HG02852 (cell line): ENCODE results near the gene RAI14.
"Not testable (repeated sequence)": the region's sequence is repeated elsewhere in the genome, so short reads cannot be mapped to it uniquely, and the experiment has no call there.

Experiments used
- ATAC-seq: cut with Tn5 transposase; IDR thresholded peaks from one replicate; pipeline ENCODE4 v1.9.1; 2021; ENCODE audit warnings: mild to moderate bottlenecking, moderate library complexity; ENCODE audit not compliant: unreplicated experiment

RAI14 gene

DNA sequence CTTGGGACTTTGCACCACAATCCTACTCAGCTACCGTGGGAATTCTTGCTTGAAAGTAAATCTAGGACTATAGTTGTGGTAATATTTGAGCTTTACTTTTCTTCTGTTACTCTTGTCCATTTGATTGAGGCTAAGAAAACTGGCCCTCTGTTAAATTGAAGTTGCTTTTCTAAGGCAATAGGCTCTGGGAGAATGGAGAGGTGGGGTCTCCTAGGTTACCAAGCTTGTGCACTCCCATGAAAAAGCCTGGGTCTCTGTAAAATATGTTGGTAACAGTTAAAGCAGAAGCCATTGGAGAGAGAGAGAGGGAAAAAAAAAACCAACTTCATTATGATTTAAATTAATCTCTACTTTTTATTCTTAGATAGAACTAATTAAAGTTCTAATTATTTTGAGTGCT, 68.6 kb downstream of the RAI14 start:
- ATAC-seq: no peak

DNA sequence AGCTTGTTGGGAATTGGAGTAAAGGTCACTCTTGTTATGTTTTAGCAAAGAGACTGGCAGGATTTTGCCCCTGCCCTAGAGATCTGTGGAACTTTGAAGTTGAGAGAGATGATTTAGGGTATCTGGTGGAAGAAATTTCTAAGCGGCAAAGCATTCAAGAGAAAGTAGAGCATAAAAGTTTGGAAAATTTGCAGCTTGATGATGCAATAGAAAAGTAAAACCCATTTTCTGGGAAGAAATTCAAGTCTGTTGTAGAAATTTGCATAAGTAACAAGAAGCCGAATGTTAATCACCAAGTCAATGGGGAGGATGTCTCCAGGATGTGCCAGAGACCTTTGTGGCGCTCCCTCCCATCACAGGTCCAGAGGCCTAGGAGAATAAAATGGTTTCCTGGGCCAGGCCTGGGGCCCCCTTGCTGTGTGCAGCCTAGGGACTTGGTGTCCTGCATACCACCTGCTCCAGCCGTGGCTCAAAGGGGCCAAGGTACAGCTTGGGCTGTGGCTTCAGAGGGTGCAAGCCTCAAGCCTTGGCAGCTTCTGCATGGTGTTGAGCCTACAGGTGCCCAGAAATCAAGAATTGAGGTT, 71.1 kb downstream of the RAI14 start:
- ATAC-seq: not testable (repeated sequence)

DNA sequence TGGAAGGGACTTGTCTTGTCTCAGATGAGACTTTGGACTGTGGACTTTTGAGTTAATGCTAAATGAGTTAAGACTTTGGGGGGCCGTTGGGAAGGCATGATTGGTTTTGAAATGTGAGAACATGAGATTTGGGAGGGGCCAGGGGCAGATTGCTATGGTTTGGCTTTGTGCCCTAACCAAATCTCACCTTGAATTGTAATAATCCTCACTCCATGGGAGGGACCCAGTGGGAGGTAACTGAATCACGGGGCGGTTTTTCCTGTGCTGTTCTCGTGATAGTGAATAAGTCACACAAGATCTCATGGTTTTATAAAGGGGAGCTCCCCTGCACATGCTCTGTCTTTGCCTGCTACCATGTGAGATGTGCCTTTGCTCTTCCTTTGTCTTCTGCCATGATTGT, 72.1 kb downstream of the RAI14 start:
- no peak for ATAC-seq

DNA sequence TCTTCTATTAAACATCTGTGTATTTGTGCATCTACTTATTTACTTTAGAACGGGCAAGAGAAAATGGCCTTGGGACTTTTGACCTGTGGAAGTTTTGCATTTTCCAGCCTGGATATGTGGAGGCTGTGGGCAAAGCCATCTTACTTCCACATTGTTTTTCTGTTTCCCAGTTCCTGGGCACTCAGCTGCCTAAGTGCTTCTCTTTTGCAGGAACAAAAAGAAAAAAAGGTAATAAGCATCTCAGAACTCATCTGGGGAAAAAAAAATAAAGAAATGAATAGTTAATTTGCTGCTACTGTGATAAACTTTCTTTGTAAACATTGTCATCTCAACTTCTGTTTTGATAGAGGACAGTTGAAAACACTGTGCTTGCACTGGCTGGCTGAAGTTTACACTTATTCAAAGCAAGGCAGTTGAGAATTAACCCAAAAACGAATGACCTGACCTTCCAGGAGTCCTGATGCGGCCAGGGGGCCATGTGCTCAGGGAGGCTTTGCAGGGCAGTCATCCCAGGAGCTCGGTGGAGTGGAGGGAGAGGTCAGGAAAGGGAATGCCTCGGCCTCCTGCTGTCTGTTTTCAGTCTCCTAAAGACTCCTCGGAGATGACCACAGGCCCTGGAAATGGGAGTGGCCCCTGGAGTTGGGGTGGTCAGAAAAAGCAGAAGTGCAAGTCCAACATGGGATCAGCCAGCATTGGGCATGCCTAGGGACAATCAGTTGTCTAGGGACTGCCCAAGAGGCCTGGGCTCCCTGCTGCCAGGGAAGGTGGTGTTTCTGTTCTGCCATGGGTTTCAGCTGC, 75.5 kb downstream of the RAI14 start:
- ATAC-seq: no peak

DNA sequence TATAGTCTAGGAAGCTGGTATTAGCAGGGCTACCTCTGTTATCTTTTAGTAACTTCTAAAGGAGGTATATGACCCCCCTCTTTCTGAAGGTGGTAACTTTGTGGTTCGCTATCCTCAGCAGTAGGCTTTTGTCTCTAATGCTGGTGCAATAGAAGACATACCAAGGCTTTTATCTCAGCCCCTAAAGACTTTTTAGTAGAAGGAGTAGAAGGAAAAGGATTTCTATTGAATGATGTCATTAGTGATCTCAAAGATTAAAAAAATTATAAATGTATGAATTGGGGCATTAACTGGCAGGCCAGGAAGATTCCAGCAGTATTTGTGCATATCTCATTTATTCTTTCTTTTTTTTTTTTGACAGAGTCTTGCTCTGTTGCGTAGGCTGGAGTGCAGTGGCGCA, 78.2 kb downstream of the RAI14 start:
- no peak for ATAC-seq

DNA sequence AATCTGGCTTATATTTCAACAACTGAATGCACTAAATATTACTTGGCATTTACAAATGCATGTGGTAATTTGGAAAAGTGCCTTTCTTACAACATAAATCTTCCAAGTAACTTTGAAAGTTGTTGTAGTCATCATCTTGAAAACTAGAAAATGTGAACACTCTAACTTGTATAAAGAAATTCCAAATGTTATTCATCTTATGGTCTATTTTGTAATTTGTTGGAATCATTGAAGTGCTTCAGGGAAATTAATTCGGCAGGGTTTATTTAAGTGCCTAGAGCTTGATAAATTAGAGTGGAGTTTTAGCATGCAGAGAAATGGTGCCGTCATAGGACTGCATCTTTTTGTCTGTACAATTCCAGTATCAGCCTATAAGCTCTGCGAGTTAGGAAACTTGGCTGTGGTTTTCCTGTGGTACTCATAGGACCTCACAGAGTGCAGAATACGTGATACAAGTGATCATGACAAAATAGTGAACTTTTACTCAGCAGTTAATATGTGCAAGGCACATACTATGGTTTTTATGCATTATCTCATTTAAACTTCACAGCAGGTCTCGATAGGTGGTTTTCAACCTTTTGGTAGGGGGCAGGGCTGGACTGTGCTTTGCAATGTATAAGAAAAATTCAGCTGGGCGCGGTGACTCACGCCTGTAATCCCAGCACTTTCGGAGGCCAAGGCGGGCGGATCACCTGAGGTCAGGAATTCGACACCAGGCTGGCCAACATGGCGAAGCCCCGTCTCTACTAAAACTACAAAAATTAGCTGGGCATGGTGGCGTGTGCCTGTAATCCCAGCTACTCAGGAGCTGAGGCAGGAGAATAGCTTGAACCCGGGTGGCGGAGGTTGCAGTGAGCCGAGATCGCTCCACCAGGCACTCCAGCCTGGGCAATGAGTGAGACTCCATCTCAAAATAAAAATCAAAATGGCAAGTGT, 79.6 kb downstream of the RAI14 start:
- ATAC-seq: no peak

DNA sequence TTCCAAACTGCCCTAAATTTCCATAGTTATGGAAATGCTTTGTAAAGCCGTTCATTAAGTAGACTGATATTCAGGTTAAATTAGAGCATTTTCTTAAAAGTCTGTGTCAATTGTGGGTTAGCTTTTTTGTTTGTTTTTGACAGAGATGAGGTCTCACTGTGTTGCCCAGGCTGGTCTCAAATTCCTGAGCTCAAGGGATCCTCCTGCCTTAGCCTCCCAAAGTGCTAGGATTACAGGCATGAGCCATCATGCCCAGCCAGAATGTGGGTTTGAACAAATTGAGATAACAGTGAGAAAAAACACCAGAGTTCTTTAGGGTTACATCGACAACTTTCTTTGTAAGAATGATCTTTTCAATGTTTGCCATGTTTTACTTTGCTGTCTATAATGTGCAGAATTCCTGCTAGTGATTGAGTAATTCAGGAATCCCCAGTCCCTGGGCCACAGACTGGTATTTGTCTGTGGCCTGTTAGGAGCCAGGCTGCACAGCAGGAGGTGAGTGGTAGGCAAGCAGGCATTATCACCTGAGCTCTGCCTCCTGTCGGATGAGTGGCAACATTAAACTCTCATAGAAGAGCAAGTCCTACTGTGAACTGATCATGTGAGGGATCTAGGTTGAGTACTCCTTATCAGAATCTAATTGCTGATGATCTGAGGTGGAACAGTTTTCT, 80.5 kb downstream of the RAI14 start:
- ATAC-seq: no peak

DNA sequence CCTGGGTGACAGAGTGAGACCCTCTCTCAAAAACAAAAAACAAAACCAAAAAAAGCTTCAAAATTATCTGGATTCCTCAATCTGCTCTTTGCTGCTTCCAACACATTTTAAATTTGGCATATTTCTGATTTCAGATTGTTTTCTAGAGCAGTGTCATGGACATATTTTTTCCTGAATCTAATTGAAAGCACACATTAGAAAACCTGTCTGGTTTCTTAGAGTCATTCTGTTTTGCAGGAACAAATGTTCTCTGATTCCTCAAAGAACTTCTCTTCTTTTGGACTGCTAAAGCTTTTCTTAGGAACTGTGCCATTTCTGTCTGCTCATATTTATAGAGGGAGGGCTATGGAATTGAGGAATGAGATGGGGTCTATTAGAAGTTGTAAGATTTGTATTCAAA, 81.6 kb downstream of the RAI14 start:
- no peak for ATAC-seq

DNA sequence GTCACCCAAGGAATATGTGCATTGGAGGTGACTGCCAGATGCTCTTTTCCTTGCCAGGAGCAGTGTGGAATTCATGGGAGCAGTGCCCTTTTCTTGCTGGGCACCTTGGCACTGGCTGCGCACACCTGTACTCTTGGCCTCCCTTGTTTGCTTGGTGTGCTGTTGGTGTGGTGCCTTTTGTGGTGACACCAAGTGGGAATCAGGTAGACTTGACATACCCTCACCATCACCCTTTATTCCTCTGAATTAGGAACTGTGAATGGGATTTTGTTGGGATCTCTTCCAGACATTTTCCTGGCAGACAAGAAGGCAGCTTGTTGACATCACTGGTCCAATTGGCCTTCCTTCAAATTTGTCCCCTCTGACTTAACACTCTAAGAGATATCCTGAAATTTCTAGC, 82.3 kb downstream of the RAI14 start:
- ATAC-seq: no peak

DNA sequence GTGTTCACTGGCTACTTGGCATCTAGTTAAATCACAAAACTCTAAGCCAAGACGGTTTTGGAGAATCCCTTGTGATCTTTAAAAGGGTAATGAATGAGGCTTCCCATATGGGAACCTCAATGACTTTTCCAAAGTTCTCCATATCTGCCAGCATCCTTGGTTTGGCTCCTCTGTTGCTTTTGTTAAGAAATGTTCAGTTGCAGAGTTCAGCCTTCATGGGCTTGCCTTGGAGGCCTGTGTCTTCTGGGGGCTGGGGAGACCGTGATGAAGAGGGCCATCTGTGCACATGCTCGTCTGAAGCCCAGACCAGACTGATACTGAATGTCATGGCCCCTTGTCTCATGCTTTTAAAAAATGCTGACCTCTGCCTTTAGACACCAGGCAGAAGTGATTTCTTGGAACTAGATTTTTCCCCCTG, 84.3 kb downstream of the RAI14 start:
- no peak for ATAC-seq

DNA sequence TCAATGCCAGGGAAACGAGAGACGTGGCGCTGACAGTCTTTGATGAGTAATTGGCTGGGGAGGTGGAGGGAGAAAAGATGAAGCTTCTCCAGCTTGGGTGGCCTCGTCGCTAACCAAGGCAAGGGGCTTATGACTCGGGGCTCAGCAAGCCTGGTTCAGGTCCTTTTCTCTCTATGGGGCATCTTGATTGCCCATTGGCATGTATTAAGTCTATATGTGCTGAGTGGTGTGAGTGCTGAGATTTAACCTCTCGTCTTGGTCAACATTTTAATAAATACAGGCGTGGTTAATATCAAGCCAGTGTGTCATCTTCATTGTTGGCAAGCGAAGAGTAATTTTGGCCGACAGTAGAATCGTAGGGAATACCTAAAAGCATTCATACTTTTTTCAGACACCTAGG, 85.9 kb downstream of the RAI14 start:
- no peak for ATAC-seq

DNA sequence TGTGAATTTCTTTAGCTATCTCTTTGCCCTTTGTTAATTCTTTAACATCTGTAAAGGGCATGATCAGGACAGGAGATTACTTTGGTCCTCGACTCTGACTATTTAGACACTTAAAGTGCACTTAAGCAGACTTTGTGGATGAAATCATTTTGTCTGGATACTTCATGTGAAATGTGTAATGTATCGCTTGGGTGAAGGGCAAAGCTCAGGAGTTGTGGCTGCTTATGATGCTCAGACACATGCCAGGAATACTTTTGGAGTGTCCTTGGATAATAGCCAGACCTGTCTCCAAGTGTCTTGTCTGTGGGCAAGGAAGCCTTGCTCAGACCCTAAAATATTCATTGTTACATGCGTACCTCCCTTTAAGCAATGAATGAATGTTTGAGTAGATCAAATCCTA, 87.8 kb downstream of the RAI14 start:
- no peak for ATAC-seq

DNA sequence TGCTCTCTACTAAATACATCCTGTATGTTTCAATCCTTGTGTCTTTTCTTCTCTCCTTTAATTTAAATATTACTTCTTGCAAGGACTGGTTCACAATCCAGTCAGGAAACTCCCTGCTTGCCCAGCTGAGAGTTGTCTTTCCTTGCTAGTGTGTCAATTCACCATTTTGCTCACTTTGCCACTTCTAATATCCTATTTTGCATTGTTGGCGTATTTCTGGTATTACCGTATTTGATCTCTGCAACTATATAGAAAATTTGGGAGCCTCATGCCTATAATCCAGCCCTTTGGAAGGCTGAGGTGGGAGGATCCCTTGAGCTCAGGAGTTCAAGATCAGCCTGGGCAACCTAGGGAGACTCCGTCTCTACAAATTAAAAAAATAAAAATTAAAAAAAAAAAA, 92.3 kb downstream of the RAI14 start:
- no peak for ATAC-seq

DNA sequence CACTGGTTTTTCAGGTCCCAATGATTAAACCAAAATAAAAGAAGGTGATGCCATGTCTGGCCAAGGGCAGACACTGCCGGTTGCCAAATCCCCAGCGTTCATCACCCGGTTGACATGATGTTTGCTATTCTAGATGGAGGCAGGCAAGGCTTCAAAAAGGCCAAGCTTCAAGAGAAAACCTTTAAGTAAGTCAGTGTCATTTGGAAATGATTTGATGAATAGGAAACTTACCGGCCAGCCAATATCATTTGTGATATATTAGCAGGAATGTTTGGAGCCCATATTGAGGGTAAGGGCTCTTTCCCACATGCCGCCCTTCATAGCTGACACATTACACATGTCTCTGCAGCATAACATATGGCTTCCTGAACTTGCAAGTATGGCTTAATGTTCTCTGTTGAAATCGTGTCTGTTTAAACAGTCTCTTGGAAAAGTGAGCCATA, 93.3 kb downstream of the RAI14 start:
- no peak for ATAC-seq

DNA sequence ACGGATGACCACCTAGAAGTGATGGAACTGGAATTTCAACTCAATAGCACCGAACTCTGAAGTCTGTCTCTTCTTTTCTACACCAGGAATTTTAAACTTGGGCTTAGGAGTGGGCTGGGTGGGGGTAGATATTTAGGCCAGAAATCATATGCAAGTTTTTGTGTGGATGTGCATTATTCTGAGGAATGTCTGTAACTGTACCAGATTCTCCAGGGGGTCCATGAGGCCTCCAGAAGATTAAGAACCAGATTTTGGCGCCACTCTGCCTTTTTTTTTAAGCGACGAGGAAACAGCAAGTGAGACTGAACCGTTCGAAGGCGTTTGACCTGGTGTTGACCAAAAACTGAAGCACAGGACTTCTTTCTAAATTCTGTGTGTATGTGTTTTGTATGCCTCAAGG, 94.1 kb downstream of the RAI14 start:
- ATAC-seq: no peak

DNA sequence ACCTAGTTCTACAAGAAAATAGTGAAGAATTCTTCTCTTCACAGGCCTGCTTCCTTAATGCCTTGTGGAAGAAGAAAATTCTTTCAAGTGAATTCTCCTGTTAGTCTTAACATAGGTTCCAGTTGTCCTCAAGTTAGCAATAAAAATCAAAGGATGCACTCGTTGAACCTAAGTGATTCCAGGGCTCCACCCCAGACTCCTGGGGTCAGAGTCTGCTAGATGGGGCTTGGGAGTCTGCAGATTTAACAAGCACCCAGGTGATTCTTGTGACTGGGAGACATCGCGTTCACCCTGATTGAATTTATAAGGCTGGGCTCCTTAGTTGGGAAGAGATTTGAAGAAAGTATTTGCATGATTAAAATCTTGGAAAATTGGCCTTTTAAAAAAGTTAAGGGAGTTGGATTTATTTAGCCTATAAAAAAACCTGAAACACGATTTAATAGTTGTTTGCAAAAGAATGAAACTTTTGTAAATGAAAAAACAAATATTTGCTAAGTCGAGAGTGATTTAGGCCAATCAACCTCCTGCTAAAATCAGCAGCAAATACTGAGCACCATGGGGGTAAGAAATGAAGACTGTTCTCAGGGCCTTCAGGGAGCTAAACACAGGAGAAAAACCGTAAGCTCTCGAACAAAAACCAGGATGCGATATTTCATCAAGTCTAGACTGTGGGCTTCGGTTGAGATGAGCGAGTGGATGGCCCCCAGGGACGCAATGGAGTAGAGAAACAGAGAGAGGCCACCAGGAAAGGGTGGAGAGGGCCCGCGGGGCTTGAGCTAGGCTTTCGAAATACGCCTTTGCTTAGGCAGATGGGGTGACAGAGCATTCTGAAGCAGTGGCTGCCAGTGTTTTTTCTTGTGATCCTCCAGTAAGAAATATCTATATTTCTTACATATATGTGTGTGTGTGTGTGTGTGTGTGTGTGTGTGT, 95.9 kb downstream of the RAI14 start:
- no peak for ATAC-seq

DNA sequence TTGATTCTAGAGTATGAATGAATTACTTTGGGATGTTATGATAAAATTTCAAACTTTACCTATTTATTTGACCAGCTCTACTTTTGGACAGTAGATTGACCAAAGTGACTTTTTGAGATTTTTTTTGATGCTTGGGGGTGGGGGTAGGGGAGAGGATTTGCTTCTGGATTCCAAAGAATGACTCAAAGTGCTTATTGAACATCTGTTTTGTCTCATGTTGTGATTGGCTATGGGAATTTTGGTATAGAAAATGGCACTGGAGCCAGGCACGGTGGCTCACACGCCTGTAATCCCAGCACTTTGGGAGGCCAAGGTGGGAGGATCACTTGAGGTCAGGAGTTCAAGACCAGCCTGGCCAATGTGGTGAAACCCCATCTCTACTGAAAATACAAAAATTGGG, 97.1 kb downstream of the RAI14 start:
- ATAC-seq: not testable (repeated sequence)

DNA sequence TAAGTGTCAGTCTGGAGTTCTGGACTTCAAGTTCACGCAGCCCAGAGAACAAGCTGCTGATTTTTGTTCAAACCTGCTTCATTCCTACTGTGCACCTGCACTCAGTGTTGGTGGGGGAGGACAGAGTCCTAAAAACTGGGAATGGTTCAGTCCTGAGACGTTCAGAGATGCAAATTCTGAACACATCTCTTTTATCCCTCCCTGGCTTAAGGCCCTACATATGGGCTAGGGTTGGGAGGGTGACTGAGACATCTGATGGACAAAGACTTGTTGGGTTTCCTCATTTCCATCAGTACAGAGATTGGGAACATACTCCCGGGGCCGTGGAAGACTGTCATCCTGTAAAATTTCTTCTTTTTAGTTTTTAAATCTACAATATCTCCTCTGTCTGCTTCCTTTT, 99.8 kb downstream of the RAI14 start:
- no peak for ATAC-seq

DNA sequence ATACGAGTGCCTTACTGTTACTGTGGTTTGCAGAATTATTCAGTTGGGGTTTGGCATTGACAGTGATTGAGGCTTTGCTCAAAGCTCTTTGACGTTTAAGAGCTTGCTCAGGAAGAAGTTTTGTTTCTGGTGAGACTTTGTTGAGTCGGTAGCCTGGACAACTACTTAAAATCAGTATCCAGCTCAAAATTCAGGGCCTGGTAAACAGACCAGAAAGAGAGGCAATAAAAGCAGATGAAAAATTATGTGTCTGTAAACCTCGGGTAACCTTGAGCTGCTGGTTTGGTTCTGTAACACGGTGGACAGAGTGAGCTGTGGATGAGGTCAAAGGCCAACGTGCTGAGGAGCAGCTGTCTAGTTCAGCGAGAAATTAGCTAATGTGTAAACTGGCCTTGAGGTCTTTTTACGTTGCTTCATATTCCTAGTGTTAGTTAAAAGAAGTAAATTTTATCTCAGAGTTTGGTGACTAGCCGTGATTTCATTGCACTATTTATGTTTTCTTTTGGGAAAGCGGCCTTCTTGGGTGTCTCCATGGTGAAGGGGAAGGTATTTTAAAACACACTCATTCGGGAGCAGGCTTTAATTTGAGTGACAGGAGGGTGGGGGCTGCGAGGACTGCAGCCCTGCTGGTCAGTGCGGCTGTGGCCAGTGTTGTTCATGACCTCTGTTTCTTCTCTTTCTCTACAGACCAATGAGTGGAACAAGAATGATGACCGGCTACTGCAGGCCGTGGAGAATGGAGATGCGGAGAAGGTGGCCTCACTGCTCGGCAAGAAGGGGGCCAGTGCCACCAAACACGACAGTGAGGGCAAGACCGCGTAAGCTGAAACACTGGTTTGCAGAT, 100.9 kb downstream of the RAI14 start:
- ATAC-seq: no peak
